KG1 (cell line): Measurements from ENCODE around the gene PEX5L.
"Not testable (repeated sequence)": the region's sequence is repeated elsewhere in the genome, so short reads cannot be mapped to it uniquely, and the experiment has no call there.

Experiments used
- DNase-seq: peaks from one replicate; lab custom pipeline; 2025; lab: John Stamatoyannopoulos, UW

The PEX5L gene

GRCh38 chr3:179837374-179837773, 199.4 kb downstream of the PEX5L start:
- no peak for DNase-seq

GRCh38 chr3:179833294-179833693, 203.4 kb downstream of the PEX5L start:
- no peak for DNase-seq

GRCh38 chr3:179832333-179832854, 204.3 kb downstream of the PEX5L start:
- no peak for DNase-seq

GRCh38 chr3:179829401-179829800, 207.3 kb downstream of the PEX5L start:
- DNase-seq = no peak

GRCh38 chr3:179828738-179829137, 208.0 kb downstream of the PEX5L start:
- DNase-seq = no peak

- DNase-seq = no peak
Measured at GRCh38 chr3:179826247-179826637, 210.5 kb downstream of the PEX5L start.

- DNase-seq = no peak
Measured at GRCh38 chr3:179825527-179826246, 211.1 kb downstream of the PEX5L start.

- no peak for DNase-seq
Measured at GRCh38 chr3:179822296-179822695, 214.4 kb downstream of the PEX5L start.

GRCh38 chr3:179819379-179819778, 217.4 kb downstream of the PEX5L start:
- no peak for DNase-seq

- no peak for DNase-seq
Measured at GRCh38 chr3:179812096-179812382, 224.7 kb downstream of the PEX5L start.

GRCh38 chr3:179811321-179812095, 225.2 kb downstream of the PEX5L start:
- peak; percentile 9 for DNase-seq

GRCh38 chr3:179809639-179810038, 227.1 kb downstream of the PEX5L start:
- DNase-seq = no peak

- no peak for DNase-seq
Measured at GRCh38 chr3:179807588-179807987, 229.1 kb downstream of the PEX5L start.

- DNase-seq = no peak
Measured at GRCh38 chr3:179806177-179806576, 230.6 kb downstream of the PEX5L start.

GRCh38 chr3:179801856-179802255, 234.9 kb downstream of the PEX5L start:
- DNase-seq = no peak

GRCh38 chr3:179801263-179801662, 235.5 kb downstream of the PEX5L start:
- DNase-seq = no peak

- no peak for DNase-seq
Measured at GRCh38 chr3:179797192-179797591, 239.5 kb downstream of the PEX5L start.

GRCh38 chr3:179796421-179796820, 240.3 kb downstream of the PEX5L start:
- no peak for DNase-seq

- no peak for DNase-seq
Measured at GRCh38 chr3:179794355-179794754, 242.4 kb downstream of the PEX5L start.

GRCh38 chr3:179791793-179792192, 244.9 kb downstream of the PEX5L start:
- DNase-seq = no peak

GRCh38 chr3:179788996-179789395, 247.7 kb downstream of the PEX5L start:
- no peak for DNase-seq

GRCh38 chr3:179782841-179783240, 253.9 kb downstream of the PEX5L start:
- DNase-seq = not testable (repeated sequence)

GRCh38 chr3:179775416-179776122, 261.2 kb downstream of the PEX5L start:
- no peak for DNase-seq
